Measurements from ENCODE around the gene ABCA2. TPM values are rescaled to one million over a fixed set of nuclear protein-coding genes. Genes with fewer than 3 reads are reported as not detected.

ABCA2 gene
- total and polyA plus RNA-seq, 2 experiments from 2014 or later, result 7.0 to 16.0 TPM

- TF ChIP-seq REST (IDR thresholded peaks at IDR 0.05; ENCODE audit: unreplicated experiment), result no peak
Measured at GRCh38 chr9:136977223-136977622, 50.8 kb downstream of the ABCA2 start, which contains the start of gene PTGDS (continued).

GRCh38 chr9:136975644-136976043 is 52.4 kb downstream of the ABCA2 start:
- no peak overlapping the region for H3K27ac Mint-ChIP-seq
- H3K27ac ChIP-seq (ENCODE audit: low read depth), result no peak overlapping the region
- H3K4me1 Mint-ChIP-seq, result peaks cover 2% of the 10 kb centered on the region; the same call in 1 of the 3 replicates
- H4K20me1 ChIP-seq (replicated peaks; ENCODE audit: insufficient read depth), result no peaks in the 10 kb centered on the region
- ATAC-seq (peak; percentile 43), DNase-seq (ENCODE audit: low spot score) (peak; percentile 82)
- no peaks in the 10 kb centered on the region for H3K9me2 ChIP-seq (ENCODE audit: insufficient read depth)
- H3K4me3 Mint-ChIP-seq, result no peak overlapping the region
- no peaks in the 10 kb centered on the region for H3K9me3 Mint-ChIP-seq
- H3K4me3 ChIP-seq, result no peak overlapping the region
- no peak overlapping the region for H3K4me2 ChIP-seq
- H3K4me1 ChIP-seq (ENCODE audit: insufficient read depth), result no peaks in the 10 kb centered on the region
- no peaks in the 10 kb centered on the region for H3K36me3 ChIP-seq (ENCODE audit: insufficient read depth)
- peaks cover 9% of the 10 kb centered on the region for H3K27me3 Mint-ChIP-seq (ENCODE audit: insufficient read depth, low read depth, poor library complexity)
- no peak for TF ChIP-seq POLR2AphosphoS5 (IDR thresholded peaks at IDR 0.05; ENCODE audit: low read depth)
- no peak for TF ChIP-seq STAT1 (IDR thresholded peaks at IDR 0.05; ENCODE audit: unreplicated experiment)
- TF ChIP-seq REST (IDR thresholded peaks at IDR 0.05; ENCODE audit: unreplicated experiment), result no peak
- peak; percentile 59 to 89 for TF ChIP-seq CTCF (conservative IDR thresholded peaks at IDR 0.05; ENCODE audit: low read depth in 2 of 2)
- H3K27me3 ChIP-seq (ENCODE audit: insufficient read depth), result no peaks in the 10 kb centered on the region
- H3K36me3 Mint-ChIP-seq (ENCODE audit: low read depth), result no peaks in the 10 kb centered on the region
- no peaks in the 10 kb centered on the region for H3F3A ChIP-seq (replicated peaks; ENCODE audit: low read depth)
- H2AFZ ChIP-seq, result no peak overlapping the region
- no peaks in the 10 kb centered on the region for H3K79me2 ChIP-seq (replicated peaks; ENCODE audit: insufficient read depth)
